Melanocyte of skin (primary cell): Measurements from ENCODE around the gene KIAA1755. TPM values are rescaled to one million over a fixed set of nuclear protein-coding genes. Genes with fewer than 3 reads are reported as not detected.

Experiments used
- total RNA-seq, 2 donors: library from RNA; depleted of rRNA; stranded (reverse); fragments of >200 nt; gene quantifications; 2 replicates each; pipeline ENCODE4 v1.2.3, GENCODE V29; 2012

Gene KIAA1755
- total RNA-seq: 1 to 10 TPM; 1.3 to 1.7 TPM

GRCh38 chr20:38260378-38261053 is at the start of gene KIAA1755:
Gene KIAA1755, minus strand, starts transcription at chr20:38260735. Its CDS starts 235 bp downstream, at chr20:38260500.

GRCh38 chr20:38303908-38304379 is 43.4 kb upstream of the KIAA1755 start, which contains the start of gene BPI:
Gene BPI, plus strand, starts transcription at chr20:38304156. Its CDS starts 68 bp downstream, at chr20:38304224.

GRCh38 chr20:38165089-38165965 is 95.2 kb downstream of the KIAA1755 start, which contains the start of gene TGM2:
Gene TGM2, minus strand, starts transcription at chr20:38165270. Its CDS starts 72 bp downstream, at chr20:38165198.

Other genes starting within 250 kb of the KIAA1755 start
- gene TTI1, start 227.3 kb downstream of the KIAA1755 start, total RNA-seq: 10 to 100 TPM; 16.2 to 31.3 TPM
- gene RPRD1B, start 227.0 kb downstream of the KIAA1755 start, total RNA-seq: 10 to 100 TPM; 17.2 to 22.0 TPM
- gene TGM2, start 95.5 kb downstream of the KIAA1755 start, total RNA-seq: 10 to 100 TPM; 13.1 to 20.0 TPM
- not detected for gene BPI, start 43.4 kb upstream of the KIAA1755 start, total RNA-seq
- not detected for gene LBP, start 85.7 kb upstream of the KIAA1755 start, total RNA-seq
- 10 to 100 TPM in 1 of 2 donors, 1 to 10 TPM in 1; 3.1 to 14.3 TPM for gene SNHG17, start 174.6 kb upstream of the KIAA1755 start, total RNA-seq
- gene RALGAPB, start 212.1 kb upstream of the KIAA1755 start, total RNA-seq: 10 to 100 TPM; 29.3 to 31.7 TPM